ENCODE measurements around the gene NEK6.

Gene NEK6

GRCh38 chr9:124282442-124283227 lies 24.9 kb downstream of the NEK6 start:
- no peak for DNase-seq

DNA sequence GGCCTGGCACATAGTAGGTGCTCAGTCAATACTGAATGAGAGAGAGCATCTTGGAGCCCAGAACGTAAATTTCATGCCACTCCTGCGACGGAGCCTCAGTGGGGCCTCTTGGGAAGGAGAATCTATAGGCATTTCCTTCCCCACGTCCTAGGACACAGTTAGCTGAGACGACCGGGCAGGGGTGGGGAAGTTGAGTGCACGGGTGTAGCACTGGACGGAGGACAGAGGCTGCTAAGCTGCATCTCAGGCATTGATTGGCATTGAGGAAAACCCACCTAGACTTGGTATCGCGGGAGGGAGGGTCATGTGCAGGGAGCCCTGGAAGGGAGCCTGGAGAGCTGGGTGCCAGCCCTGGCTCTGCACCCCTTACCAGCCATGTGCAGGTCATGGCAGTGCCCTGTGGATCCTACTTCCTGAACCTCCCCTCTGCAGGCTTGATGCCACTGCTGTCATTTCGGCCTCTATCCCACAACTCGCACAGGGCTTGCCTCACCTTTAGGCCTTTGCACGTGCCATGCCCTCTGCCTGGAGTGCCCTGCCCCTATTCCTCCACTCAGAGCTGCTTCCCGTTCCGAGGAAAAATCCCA lies 25.6 kb downstream of the NEK6 start:
- no peak for DNase-seq

DNA sequence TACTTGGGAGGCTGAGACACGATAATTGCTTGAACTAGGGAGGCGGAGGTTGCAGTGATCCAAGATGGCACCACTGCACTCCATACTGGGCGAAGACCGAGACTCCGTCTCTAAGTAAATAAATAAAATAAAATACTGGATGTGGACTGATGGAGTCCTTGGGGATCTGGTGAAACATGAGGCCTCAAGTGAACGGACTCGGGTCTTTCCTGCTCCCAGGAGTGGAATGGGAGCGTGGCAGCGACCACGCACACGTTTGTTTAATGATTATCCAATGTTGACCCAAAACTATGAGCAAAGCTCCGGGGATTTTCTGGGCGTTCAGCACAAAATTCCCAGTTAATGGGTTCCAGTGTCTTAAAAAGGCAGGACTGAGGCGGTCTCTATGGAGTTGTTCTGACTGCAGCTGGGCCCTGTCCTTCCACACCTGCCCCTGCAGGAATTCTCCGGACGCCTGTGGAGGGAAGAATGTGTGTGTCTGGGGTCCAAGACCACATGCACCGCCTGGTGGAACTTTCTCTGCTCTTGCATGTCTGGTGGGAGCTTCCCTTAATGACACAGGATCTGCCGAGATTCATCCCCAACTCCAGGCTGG lies 26.6 kb downstream of the NEK6 start:
- no peak for DNase-seq

DNA sequence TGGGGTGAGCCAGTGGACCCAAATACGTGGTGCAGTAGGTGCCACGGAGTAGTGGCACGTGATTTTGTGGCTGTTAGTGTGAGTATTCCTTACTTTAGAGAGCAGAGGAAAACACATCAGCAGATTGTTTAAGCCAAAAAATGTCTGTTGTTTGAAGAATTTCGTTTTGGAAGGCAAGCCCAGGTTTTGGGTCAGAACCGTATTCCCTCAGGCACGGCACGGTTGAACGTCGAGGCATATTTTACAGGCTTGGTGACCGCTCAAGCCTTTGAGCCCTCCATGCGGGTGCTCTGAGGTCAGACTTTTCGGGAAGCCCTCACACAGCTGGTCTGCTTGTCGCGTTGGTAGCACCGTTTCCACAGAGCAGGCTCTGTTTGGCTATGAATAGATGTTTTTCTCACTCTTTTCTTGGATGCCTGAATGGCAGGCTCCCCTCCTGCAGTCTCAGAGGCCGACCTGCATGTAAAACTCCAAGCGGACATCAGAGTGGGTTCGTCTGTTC lies 27.2 kb downstream of the NEK6 start:
- DNase-seq: peak; percentile 34

- no peak for DNase-seq
Measured at GRCh38 chr9:124285490-124285889, 27.7 kb downstream of the NEK6 start.

- peak; percentile 86 for DNase-seq
Measured at GRCh38 chr9:124285903-124286291, 28.1 kb downstream of the NEK6 start.

DNA sequence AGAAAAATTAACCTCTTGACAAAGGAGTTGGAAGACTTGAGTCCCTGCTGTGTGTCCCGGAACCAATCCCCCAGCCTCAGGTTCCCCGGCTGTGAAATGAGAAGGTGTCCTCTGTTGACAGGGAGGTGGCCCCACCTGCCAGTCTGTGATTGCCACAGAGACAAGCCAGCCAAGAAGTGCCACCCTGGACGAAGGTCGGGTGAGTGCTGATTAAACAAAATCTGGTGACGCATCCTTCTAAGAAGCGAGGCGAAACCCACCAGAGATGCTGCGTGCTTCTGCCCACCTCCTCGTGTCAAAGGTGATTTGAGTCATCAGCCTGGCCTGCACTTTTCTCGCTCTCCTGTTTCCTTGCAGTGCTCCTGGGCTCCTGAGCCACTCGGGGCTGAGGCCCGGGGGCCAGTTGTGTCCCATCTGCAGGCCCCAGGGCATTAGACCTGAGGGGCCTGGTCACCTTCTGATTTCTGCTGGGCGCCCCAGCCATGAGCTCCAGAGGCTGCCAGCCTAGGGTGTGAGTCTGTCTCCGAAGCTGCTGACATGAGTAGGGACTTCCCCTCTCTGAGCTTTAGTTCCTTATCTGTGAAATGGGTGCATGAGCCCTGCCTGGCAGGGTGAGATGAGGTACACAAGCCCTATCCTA lies 28.7 kb downstream of the NEK6 start:
- DNase-seq: peak; percentile 58

GRCh38 chr9:124290053-124290591 lies 32.4 kb downstream of the NEK6 start:
- DNase-seq: no peak

DNA sequence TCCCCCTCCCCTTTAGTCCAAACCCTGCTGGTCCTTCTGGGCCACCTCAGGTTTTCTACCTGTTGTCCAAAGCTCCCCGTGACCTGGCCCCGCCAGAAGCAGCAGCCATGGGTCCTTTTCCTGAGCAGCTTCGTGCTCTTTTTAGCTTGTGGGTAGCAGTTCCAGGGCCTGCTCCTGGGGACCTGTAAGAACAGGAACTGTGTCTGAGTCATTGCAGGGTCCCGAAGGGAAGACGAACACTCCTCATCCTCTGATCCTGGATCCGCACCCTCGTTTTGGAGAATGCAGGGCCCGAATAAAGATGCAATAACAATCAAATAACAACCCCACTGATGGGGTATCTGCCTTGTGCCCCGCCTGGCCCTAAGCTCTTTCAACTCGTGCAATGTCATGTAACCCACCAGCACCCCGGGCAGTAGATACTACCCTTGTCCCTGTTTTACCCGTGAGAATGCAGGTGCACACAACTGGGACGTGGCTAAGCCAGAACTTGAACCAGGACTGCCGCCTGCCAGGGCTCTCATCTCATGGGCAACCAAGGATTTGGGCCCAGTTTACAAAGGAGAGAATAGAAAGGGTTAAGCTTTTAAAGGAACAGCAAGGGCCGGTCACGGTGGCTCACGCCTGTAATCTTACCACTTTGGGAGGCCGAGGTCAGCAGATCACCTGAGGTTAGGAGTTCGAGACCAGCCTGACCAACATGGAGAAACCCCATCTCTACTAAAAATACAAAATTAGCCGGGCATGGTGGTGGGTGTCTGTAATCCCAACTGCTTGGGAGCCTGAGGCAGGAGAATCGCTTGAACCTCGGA lies 33.2 kb downstream of the NEK6 start:
- DNase-seq: peak; percentile 17

GRCh38 chr9:124291801-124292396 lies 34.1 kb downstream of the NEK6 start:
- peak; percentile 70 for DNase-seq

DNA sequence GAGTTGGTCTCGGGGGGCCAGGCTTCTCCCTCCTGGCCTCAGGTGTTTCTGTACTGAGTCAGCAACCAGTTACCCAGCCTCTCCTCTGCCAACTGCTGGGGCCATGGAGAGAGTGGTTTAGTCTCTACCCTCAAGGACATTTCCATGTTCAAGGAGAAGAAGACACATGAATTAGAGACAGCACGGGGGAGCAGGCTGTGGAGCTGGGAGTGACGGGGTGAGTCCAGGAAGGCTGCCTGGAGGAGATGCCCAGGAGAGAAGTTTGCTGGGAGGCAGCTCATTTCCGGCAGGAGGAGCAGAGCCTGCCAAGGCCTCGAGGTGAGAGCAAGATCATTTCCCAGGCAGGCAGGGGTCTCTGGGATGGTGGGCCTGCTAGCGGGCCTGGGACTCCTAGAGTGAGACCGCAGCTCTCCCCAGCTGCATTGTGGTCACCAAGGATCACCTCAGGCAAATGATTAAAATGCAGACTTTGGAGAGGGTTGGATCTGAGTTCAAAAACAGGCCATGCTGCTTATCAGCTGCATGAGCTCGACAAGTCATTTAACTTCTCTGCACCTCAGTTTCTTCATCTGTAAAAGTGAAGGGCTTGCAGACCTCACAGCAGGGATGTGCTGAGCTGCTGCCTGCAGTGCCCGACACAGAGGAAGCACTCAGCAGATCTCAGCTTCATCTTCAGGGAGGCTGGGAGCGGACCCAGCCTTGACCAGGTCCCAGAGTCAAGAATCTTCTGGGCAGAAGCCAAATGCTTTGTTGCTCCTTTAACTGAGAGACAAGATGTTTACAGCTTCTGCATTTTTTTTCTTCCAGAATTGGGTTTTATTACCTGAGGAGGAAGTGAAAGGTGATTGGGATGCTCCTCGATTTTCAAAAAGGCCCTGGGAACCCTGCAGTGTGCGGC lies 35.2 kb downstream of the NEK6 start:
- no peak for DNase-seq

- no peak for DNase-seq
Measured at GRCh38 chr9:124293718-124294506, 36.2 kb downstream of the NEK6 start.

DNA sequence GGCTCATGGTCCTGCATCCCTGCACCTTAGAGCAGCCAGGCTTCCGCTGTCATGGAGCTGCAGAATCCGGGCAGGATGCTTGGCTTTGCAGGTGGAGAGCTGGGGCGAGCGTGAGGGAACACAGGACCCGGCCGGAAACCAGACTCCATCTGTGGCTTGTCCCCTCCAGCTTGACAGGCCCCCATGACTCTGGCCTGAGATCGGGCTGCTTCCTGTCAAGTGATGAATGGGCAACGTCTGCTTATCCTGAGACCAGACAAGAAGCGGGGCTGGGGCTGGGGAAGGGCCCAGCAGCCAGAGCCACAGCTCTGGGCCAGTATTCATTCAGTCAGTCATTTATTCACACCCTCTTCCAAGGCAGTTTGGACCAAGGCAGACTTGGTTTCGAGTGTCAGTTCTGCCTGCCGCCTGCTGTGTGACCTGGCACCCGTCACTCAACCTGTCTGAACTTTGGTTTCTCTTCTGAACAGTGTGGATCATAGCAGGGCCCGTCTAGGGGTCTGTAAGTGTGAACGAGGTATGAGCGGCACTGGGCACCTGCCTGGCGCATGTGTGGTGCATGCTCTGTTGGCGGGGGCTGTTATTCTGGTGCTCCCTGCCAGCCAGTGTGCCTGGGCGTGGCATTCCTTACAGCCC lies 37.5 kb downstream of the NEK6 start:
- peak; percentile 40 for DNase-seq

DNA sequence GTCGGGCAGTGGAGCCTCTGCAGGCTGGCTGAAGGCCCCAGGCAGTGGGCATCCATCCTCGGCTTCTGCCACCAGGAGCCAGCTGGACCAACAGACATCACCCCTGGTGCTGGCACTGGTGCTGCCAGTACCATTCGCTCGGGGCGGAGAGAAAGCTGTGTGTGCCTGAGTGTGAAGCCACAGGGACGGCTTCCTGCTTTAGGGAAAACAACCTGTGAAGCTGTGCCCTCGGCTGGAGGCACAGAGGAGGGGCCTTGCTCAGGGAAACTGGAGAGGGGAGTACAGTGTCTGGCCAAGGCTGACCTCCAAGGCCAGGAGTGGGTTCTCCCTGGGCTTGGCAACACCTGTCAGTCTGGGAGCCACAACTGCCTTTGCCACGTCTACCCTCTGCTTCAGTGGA lies 38.3 kb downstream of the NEK6 start:
- DNase-seq: no peak

DNA sequence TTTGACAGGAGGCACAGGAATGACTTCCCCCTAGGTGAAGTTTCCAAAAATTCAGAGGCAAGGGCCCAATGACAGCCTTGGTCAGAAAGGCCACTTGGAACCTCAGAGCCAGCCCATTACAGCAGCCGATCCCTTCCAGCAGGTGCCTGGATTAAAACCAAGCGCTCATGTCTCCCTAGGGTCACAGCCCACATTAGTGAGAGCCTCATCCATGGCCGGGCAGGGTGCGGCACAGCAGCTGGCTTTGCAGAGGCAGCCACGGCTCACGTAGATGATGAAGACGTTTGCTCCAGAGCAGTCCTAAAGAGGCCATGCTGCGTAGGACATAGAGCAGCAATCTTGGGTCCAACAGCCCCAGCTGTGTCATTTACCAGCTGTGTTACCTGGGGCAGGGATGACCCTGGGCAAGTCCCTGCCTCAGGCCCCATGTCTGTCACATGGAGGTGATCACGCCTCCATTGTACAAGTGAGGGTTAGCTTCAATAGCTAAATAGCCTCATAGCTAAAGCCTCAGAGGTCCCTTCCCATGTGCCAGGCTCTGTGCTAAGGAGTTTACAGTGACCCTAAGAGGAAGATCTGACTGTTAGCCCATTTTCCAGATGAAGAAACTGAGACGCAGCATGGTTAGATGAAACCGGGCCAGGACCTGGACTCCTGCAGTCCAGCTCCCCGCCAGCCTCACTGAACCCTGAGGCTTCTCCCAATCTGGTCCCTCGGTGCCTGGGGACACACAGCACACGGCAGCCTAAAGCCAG lies 39.2 kb downstream of the NEK6 start:
- no peak for DNase-seq

GRCh38 chr9:124297551-124297901 lies 39.8 kb downstream of the NEK6 start:
- DNase-seq: no peak

DNA sequence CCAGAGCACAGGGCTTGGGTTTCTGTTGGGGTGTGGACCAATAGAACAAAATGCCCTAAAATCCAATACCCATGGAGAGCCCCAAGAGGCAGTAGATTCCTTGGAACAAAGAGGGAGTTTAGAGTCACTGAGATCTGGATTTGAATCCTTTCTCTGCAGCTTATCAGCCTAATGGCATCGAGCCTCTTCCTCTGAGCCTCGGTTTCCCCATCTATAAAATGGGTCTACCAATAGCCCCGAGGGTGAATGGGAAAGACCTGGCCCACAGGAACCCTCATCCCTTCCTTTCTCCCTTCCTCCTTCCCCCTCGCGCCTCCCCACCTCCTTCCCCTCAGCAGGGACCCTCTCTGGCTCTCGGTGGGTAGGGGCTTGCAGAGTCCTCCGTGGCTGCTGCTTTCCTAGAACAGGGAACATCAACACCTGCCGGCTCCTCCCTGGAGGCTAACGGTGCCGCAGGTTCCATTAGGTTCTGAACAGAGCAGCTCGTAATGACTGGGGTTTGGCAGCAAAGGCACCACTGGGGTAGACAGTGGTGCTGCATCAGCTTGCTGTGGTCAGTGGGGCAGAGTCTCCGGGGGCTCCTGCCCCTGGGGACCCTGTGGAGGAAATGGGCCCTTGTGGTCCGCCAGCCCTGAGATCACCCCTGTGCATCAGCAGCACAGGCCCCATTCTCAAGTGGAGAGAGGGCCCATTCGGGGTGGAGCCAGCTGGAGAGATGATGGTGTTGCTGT lies 40.3 kb downstream of the NEK6 start:
- no peak for DNase-seq

- DNase-seq: no peak
Measured at GRCh38 chr9:124298646-124299235, 41.0 kb downstream of the NEK6 start.
